Stimulated activated CD4-positive, alpha-beta T cell treated with anti-CD3 and anti-CD28 coated beads, Interleukin-4, amount 100 ng/mL, for 1 hour (primary cell): Measurements from ENCODE around the gene PCNA.
"Not testable (repeated sequence)": the region's sequence is repeated elsewhere in the genome, so short reads cannot be mapped to it uniquely, and the experiment has no call there.

ENCODE experiments used
- DNase-seq: peaks from one replicate; pipeline ENCODE4 v3.0.0-alpha.2; 2020

PCNA gene

DNA sequence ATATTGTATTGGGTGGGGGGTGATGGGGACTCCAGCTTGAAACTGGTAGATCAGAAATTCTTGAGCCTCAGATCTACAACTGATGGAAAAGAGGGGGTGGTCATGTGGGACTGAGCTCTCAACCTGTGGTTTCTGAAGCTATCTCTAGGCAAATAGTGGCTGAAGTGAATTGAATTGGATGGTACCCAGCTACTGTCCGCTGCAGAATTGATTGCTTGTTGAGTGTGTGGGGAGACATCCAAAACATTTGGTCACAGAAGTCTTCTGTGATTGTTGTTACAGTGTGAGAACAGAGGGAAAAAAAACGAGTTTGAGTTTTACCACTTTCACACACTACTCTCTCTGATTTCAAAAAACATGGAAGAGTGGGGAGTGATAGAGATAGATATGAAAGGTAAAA is 21.9 kb upstream of the PCNA start:
- DNase-seq = no peak

DNA sequence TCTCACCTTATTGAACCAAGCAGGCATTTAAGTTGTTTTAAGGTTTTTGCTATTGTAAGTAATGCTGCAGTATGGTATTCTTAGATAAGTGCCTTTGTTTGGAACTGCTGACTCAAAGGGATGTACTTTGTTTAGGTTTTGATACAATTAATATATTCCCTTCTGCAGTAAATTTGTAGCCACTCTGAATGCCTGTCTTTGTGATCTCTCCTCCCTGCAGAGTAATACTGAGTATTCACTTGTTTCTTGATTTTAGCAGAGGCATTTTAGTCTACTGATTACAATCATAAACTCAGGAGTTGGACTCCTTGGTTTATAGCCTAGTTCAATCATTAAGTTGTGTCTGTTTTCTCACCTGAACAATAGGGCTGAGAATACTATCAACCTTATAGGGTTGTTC is 20.4 kb upstream of the PCNA start:
- no peak for DNase-seq

DNA sequence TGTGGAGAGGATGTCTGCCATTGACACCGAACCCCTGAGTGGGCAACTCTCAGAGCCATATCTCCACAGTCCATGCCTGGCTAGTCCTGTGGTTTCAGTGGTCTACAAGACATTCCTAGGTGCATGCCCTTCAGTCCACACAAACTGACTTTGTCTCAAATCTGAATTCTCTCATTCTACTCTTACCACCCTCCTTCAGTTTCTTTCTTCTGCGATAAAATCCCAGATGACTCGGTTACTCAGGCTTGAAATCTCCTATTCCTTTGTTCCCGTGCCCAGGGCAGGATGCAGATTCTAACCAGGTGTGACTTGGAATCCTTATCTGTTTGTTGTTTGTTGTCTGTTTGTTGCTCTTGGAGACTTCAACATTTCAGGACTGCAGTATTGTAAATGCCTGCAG is 16.3 kb upstream of the PCNA start:
- DNase-seq = no peak

DNA sequence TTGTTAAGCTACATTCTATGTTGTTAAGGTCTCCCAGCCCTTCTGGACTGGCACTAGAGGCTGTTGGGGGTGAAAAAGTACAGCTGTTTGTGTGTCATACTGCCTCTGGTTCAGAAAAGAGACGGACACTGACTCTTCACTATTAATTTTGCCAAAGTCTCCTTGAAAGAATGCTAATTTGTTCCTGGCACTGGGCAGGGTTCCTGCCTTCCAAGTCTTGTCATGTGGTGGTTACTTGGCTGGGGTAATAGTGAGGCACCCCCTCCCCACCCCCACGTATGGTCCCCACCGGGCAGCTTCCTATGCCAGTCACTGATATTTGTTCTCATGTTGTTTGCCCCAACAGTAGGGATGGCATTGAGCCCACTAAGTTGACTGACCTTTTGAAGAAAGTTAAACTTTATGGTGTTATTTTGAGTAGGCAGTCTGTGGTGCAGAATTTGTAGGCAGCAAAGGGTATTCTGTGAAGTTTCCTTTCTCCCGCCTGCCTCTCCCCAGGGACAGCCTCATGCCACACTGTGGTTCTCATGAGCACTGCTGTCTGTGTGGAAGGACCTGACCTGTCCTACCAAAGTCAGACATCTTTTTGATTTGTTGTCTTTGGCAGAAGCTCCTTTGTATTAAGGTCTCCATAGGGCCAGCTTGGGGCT is 15.7 kb upstream of the PCNA start:
- no peak for DNase-seq

DNA sequence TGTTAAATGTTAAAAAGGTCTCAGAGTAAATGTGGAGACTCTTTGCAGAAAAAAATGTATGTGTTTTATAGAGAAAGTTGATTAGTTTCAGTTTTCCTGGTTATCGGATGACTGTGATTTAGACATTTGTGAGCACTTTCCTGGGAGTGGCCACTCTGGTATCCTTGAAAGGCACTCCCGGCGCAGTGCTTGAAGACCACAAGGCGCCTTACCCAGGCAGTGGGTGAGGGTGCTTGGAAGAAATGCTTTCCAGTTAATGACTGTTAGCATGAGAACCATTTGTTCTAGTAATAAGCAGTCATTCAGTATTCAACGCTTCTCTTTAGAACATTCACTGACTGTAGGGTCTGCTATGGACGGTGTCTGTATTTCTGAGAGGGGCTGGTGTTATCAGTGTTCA is 14.2 kb upstream of the PCNA start:
- DNase-seq = no peak

DNA sequence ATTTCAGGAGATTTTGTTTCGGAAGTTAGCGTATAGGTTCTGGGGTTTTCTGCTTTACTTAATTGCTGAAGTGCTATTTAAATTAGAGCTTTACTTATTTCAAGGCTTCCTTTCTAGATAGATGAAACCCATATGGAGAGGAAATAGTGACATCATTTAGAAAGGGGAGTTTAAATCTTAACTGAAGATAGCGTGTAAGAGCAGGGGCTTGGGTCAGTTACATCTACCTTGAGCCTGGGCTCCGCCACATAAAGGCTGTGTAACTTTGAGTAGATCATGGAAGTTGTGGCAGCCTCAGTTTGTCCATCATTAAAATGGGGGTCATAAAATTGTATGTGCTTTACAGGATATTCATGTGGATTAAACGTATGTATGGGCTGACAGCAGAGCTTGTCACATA is 11.7 kb upstream of the PCNA start:
- DNase-seq = no peak

DNA sequence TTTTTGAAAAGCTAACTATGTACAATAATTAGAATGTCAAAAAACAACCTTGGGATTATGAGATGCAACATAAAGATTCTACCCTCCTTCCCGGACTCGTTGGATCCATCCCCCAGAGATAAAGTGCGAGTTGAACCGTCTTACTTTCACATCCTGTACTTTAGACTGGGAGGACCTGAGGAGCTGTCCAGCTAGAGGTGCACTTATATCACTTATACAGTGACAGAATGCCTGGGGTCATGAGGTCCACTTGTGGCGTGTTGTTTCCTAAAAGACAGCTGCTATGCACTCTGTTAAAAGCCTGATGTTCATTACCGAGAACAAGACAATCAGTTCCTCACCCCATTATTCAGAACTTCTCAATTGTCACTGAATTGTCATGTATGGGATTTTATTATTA is 9.1 kb upstream of the PCNA start:
- DNase-seq = no peak

DNA sequence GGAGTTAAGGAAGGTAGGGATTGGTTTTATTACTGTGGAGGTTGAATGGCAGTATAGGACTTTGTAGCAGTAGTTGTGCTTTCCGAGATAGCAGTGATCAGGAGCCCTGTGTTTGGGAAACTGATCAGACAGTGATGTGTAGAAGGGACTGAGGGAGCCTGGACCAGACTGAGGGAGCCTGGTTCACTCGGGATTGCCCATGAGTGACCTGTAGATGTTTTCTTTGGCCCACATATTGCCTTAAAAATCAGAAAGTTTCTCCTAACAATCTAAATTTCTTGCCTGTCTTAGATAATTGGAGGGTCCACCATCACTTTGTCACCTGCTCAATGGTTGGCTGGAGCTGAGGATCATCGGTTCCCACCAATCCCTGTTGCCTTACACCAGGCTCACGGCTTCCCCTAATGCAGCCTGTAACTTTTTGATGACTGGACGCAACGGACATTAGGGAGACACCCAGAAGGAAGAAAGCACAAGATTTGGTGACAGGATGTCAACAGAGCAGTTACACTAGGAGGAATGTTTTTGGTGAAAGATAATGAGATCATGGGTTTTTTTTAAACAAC is 8.2 kb upstream of the PCNA start:
- DNase-seq = no peak

DNA sequence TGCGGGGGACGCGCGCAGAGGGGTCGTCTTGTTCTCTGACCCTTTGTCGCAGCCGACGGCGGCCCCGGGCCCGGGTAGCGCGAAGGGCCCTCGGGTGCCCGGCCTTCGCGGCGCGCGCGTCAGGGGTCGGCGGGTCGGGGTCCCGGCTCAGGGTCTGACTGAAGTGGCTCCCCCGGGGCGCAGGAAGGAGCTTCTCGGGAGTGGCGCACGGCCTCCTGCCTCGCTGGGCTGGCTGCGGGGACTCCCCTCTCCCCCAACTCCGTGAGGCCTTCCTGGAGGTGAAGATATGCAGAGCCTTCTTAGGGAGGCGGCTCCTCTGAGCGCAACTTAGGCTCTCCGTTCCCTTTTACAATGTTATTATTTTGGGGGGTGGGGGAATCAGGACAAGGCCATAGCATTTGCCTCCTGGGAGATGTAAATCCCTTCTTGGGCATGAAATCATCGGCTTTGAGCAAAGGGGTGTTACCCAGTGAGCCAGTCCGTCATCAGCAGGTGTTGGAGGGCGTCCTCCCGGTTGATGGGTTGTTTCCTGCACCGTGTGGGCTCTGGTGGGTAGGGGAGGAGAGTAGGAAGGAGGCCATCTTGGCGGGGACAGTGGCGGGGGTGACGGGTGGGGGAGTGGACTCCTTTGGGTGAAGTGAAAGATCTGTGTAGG is 7.6 kb upstream of the PCNA start:
- peak; percentile 60 for DNase-seq

DNA sequence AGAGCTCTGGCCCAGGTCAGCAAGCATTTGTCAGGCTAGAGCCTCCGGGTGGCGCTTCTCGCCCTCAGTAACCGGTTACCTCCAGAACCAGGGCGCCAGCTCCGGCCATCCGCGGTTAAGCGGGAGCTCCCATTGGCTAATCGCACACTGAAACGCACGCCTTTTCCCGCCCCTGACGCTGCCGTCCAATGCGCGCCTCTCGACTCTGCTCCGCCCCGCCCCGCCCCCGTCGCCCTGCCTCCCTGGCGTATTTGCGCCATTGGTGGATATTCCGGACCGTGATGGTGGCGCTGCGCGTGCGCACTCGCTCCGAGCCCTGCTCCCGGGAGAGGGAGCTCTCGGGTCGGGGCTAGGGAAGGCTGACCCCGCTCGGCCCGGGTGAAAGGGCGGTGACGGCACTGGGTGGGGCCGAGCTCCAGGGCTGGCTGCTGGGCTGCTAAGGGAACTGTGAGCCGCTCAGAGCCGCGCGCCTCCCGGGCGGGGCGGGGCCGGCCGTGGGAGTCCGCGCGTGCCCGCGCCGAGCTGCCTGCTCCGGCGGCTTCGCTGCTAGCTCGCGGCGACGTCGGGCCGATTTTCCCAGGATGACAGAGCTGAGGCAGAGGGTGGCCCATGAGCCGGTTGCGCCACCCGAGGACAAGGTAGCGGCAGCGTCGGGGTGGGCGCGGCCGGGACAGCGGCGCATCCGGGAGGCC is 6.9 kb upstream of the PCNA start, which contains the start of gene CDS2:
Gene CDS2, plus strand, starts transcription at position 497 of the 692 bp plus-strand sequence. Its CDS starts 85 bp downstream, at position 582.
- DNase-seq = peak; percentile 100

DNA sequence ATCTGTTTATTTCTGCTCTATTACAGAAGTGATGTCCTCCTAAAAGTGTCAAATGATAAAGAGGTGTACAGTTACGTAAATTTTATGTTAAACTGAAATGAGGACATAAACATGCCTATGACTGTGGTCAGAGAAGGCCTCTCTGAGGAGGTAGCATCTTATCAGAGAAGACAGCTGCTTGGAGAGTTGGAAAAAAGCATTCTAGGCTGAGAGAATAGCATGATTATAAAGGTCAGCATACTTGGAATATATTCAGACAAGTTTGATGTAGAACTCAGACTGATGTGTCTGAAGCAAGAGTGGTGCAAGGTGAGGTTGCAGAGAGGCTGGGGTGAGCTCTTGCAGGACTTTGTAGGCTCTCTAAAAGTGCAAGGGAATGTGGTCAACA is 3.1 kb upstream of the PCNA start:
- DNase-seq = no peak

DNA sequence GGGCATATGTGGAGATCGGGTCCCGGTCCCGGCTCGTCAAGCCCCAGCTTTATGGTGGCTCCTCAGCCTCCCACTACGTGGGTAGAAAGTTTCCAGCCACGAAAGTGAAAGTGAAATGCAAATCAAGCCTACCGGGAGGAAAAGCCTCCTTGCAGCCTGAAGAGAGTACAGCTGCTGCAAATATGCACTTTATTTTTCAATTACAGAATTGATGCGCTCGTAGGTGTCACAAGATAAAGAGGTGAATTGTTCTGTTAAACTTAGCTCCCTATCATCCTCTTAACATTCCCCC is 373 bp upstream of the PCNA start:
- DNase-seq = no peak

DNA sequence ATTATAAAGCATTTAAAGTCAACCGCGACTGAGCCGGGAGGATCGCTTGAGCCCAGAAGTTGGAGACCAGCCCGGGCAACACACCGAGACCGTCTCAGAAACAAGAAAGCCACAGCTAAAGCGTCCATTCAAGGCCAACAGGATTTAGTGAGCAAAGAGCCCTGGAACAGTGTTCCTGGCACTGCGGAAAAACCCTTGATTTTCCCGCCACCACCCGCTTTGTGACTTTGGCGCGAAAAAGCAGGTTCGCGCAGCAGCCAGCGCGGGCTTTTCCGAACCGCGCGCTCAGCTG is 669 bp downstream of the PCNA start:
- DNase-seq = no peak

DNA sequence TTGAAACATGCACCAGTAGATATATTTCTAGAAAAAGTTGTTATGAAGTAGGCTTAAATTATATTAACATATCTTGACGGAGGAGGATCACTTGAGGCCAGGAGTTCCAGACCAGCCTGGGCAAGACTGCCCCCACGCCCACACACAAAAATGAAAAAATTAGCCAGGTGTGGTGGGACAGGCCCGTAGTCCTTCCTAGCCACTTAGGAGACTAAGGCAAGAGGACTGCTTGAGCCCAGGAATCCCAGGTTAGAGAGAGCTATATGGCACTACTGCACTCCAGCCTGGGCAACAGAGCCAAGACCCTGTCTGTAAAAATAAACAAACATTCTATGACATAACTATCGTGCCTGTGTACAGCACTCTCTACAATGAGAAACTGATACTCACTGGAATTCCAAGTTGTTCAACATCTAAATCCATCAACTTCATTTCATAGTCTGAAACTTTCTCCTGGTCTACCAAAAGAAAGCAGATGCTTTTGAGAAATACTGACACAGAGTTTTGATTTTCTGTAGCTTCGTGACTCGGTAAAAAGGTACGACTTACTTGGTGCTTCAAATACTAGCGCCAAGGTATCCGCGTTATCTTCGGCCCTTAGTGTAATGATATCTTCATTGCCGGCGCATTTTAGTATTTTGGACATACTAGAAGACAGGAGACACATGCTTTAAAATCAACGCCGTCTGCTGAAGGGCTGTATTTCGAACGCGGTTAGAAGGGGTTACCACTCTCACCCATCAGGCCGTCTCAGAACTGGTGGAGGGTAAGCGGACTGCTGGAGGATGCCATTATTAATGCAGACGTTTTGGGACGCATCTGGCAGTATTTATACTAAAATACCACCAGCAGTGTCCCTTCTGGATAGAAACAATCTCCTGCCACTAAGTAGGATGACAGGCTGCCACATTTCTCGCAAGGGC is 1.3 kb downstream of the PCNA start:
- no peak for DNase-seq

DNA sequence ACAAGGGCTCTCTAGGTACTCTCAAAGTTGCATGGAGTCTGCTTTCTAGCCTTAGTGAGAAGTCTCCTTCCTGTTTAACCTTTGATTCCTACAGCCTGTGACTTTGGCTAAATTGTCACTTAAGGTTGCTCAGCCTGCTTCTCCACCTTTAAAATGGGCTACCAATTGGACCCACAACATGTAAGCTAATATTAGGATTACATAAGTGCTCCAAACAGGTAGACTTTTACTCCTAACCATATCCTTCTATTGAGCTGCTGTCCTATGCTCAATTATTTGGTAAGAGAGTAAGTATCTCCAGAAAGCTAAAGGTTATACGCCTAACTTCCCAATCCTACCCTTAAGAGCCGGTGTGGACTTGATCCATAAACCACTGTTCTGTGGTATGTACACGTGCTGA is 2.9 kb downstream of the PCNA start:
- no peak for DNase-seq

DNA sequence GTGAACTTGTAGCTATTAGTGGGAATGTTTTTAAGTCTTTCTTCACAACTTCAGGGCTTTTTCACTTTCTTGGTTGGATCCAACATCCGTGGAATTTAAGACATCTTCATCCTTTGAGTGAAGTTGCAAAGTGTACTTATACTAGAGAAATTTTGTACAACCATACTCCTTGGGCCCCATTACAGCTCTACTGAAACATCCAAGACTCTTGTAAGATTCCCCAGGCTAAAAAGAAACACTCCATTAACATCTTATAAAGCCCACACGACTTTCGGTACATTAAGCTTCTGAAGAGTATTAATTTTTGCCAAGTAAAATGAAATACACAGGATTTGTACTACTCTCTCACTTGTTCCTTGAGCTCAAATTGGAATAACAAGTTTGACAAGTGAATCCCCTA is 5.4 kb downstream of the PCNA start:
- DNase-seq = no peak

DNA sequence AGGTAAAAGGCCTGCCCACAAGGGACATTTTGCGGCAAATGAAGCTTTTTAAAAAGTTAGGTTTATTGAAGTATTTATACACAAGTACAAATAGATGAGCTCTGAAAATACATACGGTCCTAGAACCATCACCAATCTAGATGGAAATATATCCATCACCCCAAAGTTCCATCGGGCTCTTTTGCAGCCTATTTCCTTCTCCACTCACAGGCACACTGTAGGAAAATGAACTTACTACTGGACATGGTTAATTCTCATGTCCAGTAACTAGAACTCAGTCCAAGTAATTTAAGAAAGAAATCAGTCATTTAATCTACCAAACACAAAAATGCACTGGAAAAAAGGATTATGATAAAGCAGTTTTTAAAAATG is 6.2 kb downstream of the PCNA start:
- DNase-seq = no peak

DNA sequence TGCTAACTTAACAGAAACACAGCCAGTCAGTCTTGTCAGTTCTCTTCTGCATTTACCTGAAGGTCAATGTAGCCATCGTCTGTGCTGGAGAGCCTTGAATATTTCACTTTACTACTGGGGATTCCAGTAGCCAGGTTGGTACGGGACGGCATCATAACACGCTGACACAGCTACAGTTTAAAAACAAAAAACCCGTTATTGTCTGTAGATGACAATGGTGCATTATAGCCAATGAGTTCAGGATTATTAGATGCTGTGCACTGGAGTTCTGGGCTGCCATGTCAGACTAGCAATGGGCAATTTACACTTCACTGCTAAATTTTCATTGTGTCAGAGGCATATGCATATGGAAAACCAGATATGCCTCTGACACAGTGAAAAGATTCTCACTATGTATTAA is 10.5 kb downstream of the PCNA start:
- DNase-seq = no peak

DNA sequence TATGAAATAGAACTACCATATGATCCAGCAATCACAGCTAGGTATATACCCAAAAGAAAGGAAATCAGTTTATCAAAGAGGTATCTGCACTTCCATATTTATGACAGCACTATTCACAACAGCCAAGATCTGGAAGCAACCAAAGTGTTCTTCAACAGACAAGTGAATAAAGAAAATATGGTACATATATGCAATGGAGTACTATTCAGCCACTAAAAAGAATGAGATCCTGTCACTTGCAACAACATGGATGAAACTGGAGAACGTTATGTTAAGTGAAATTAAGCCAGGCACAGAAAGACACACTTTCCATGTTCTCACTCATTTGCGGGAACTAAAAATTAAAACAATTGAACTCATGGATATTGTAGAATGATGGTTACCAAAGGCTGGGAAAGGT is 15.3 kb downstream of the PCNA start:
- DNase-seq = no peak

DNA sequence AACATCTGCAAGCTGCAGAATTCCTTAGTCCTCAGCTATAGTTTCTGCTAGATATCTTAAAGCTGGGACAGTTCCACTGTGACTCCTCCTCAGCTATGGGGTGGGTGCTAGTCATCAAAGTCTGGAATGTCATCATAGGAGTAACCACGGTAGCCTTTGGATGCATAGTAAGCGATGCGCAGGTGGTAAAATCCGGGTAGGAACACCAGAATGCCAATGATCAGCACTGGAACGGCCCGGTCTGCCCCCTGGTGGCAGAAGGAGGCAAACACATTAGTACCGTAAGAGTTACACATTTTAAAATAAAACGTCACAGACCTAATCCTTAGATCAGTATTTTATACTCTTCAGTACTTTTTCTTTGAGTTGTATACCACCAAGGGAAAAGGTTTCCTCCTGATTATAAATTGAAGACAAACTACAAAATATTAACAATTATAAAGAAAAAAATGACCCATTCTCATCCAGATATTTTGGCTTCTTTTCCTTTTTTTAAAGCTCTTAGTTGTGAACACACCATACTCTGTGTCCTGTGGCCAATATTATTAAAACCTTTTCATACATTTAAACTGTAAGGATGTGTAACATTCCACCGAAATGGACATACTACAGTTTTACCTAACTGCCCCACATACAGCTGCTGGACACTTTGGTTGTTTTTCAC is 18.9 kb downstream of the PCNA start:
- DNase-seq = peak; percentile 78

DNA sequence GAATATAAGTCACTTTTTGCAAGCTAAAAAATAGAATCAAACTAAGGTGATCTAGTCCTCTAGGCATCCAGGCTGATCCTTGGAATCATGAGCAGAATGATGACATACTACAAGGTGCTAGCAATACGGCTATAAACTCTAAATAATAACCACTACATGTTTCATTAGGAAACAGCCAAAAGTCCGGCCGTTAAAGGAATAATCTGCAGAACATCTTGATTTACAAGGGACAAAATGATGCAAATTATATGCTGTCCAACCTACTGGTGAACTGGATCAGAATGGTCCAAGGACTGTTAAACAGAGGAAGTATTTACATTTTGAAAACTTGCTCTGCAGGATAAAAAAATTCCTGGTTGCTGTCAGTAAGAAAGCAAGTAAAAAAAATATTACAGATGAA is 19.8 kb downstream of the PCNA start:
- DNase-seq = not testable (repeated sequence)

DNA sequence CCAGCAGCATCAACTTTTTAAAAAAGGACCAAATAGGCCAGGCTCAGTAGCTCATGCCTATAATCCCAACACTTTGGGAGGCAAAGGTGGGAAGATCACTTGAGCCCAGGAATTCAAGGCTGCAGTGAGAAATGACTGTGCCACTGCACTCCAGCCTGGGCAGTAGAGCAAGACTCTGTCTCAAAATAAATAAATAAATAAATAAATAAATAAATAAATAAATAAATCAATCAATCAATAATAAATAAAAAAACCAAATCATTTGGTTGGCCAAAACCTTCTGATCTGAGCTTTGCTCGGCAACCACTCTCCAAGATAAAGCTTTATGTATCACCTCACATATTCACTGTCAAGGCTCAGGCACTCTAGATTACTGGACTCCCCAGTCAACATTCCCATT is 20.7 kb downstream of the PCNA start:
- DNase-seq = not testable (repeated sequence)

DNA sequence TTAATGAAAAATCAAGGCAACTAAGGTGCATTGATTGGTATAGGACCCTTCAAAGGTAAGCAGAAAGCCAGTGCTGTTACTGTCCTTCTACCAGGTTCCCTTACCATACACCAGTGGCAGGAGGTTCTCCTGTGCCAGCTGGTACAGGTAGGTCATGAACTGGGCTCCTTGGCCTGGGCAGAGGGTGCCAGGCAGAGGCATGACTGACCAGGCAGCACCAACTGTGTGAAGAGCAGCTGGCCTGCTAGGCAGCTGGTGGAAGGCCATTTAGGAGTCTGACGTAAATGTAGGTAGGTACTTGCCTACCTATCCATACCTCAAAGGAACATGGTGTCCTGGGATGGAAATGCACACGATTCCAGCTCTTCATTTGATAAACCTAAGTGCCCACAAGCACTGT is 23.3 kb downstream of the PCNA start:
- no peak for DNase-seq
